ENCODE measurements around the gene ERV3-1.

GRCh38 chr7:65004575-65004974 is 1.9 kb downstream of the ERV3-1 start:
- TF ChIP-seq POLR2A (IDR thresholded peaks at IDR 0.05) (no peak), CTCF (IDR thresholded peaks at IDR 0.05) (no peak)

Measured in prostate gland (tissue), 2 donors.